GM12878 (cell line): ENCODE results near the gene EFHD2. TPM values are rescaled to one million over a fixed set of nuclear protein-coding genes. Genes with fewer than 3 reads are reported as not detected.

ENCODE experiments used
- BACH1 ChIP-seq: fragments of 450-650 bp; IDR thresholded peaks from 2 replicates; pipeline ENCODE4 v1.6.1; 2017; ENCODE audit warnings: mild to moderate bottlenecking, borderline replicate concordance
- CBFB ChIP-seq: IDR thresholded peaks from 2 replicates; pipeline ENCODE4 v1.6.1; 2016; ENCODE audit warnings: antibody characterized with exemption, low read depth
- CEBPB ChIP-seq, 2 experiments: fragments of 150-350 bp in 1 of 2; IDR thresholded peaks; 2 replicates each; pipeline ENCODE4 v1.6.1; 2012 to 2014; ENCODE audit warnings: low read depth in 2 of 2, low read length in 2 of 2, borderline replicate concordance in 1 of 2, inconsistent platforms in 1 of 2
- EGR1 ChIP-seq, 2 experiments: IDR thresholded peaks; 1 replicate in 1 of 2; 2 replicates in 1 of 2; pipeline ENCODE4 v1.6.1; 2011 to 2012; ENCODE audit warnings: low read depth in 2 of 2, low read length in 2 of 2, borderline replicate concordance in 1 of 2, mild to moderate bottlenecking in 1 of 2, moderate library complexity in 1 of 2
- EZH2 ChIP-seq: IDR thresholded peaks from 2 replicates; pipeline ENCODE4 v1.6.1; 2012; ENCODE audit warnings: low read depth, mild to moderate bottlenecking, control low read depth, inconsistent platforms, low read length, borderline replicate concordance; ENCODE audit not compliant: control insufficient read depth
- MXI1 ChIP-seq: fragments of 150-350 bp; IDR thresholded peaks from 2 replicates; pipeline ENCODE4 v1.6.1; 2011; ENCODE audit warnings: low read depth, mild to moderate bottlenecking, inconsistent platforms, low read length, improper control_type of control experiment
- NBN ChIP-seq: fragments of 450-650 bp; IDR thresholded peaks from 2 replicates; pipeline ENCODE4 v1.6.1; 2016
- NFIC ChIP-seq: IDR thresholded peaks from 2 replicates; pipeline ENCODE4 v1.6.1; 2012; ENCODE audit warnings: low read depth, mild to moderate bottlenecking, inconsistent platforms, low read length, moderate library complexity
- NFYA ChIP-seq: IDR thresholded peaks from 2 replicates; pipeline ENCODE4 v1.6.1; 2011; ENCODE audit warnings: low read depth, mild to moderate bottlenecking, low read length, improper control_type of control experiment, borderline replicate concordance
- RAD51 ChIP-seq: fragments of 450-650 bp; IDR thresholded peaks from 2 replicates; pipeline ENCODE4 v1.6.1; 2016; ENCODE audit warnings: moderate library complexity, mild to moderate bottlenecking, inconsistent platforms
- RELA ChIP-seq: fragments of 450-650 bp; IDR thresholded peaks from 2 replicates; pipeline ENCODE4 v1.8.0; 2014; ENCODE audit warnings: borderline replicate concordance; ENCODE audit not compliant: partially characterized antibody
- RUNX3 ChIP-seq: IDR thresholded peaks from 2 replicates; pipeline ENCODE4 v1.6.1; 2012; ENCODE audit warnings: low read length, inconsistent platforms
- SRF ChIP-seq, 2 experiments: IDR thresholded peaks; 2 replicates each; pipeline ENCODE4 v1.6.1; 2011; ENCODE audit warnings: low read depth in 2 of 2, low read length in 2 of 2, mild to moderate bottlenecking in 1 of 2, moderate library complexity in 1 of 2
- TARDBP ChIP-seq: IDR thresholded peaks from 2 replicates; pipeline ENCODE4 v1.6.1; 2016; ENCODE audit warnings: borderline replicate concordance
- TBL1XR1 ChIP-seq: IDR thresholded peaks from 2 replicates; pipeline ENCODE4 v1.6.1; 2012; ENCODE audit warnings: low read depth, low read length, improper control_type of control experiment
- TCF7 ChIP-seq: IDR thresholded peaks from 2 replicates; pipeline ENCODE4 v1.6.1; 2014; ENCODE audit warnings: antibody characterized with exemption, borderline replicate concordance
- ZSCAN29 ChIP-seq: fragments of 450-650 bp; IDR thresholded peaks from 2 replicates; pipeline ENCODE4 v1.6.1; 2017; ENCODE audit warnings: mild to moderate bottlenecking, moderate library complexity
- polyA plus RNA-seq, 11 experiments: library from polyadenylated mRNA; depleted of rRNA in 4 of 11; unstranded in 6 of 11; stranded (reverse) in 5 of 11; fragments of >200 nt; fragmentation: Nextera tagmentation in 4 of 11; fragmentation: Illumina TruSeq in 1 of 11; extraction: Ambion mirVana in 4 of 11; extraction: Trizol in 1 of 11; gene quantifications; 1 replicate in 1 of 11; 2 replicates in 10 of 11; pipeline versions ENCODE4 v1.2.1 to v1.2.3, GENCODE V29; 2011 to 2016; ENCODE audit warnings: inconsistent platforms in 2 of 11, missing spikeins in 2 of 11, low read depth in 1 of 11
- total RNA-seq, 4 experiments: library from RNA; depleted of rRNA in 3 of 4; stranded (reverse); fragments of >200 nt in 3 of 4; fragmentation: Illumina TruSeq in 1 of 4; extraction: Trizol in 1 of 4; gene quantifications; 2 replicates each; pipeline versions ENCODE4 v1.2.1 to v1.2.3, GENCODE V29; 2013 to 2021
- TF ChIP-seq, protein P1 (sequence below): fragments of 450-650 bp; IDR thresholded peaks from 2 replicates; pipeline ENCODE4 v1.6.1; 2017; ENCODE audit warnings: mild to moderate bottlenecking, low read depth, inconsistent platforms; ENCODE audit not compliant: poor library complexity, severe bottlenecking
- TF ChIP-seq, protein P2 (sequence below): fragments of 450-650 bp; IDR thresholded peaks from 2 replicates; pipeline ENCODE4 v1.6.1; 2014; ENCODE audit warnings: mild to moderate bottlenecking
- TF ChIP-seq, protein P3 (sequence below): IDR thresholded peaks from 2 replicates; pipeline ENCODE4 v1.6.1; 2011; ENCODE audit warnings: mild to moderate bottlenecking, low read depth, low read length, moderate library complexity; ENCODE audit not compliant: insufficient replicate concordance
- TF ChIP-seq, protein P4 (sequence below): IDR thresholded peaks from 2 replicates; pipeline ENCODE4 v1.6.1; 2012; ENCODE audit warnings: low read depth, low read length, improper control_type of control experiment
- TF ChIP-seq, protein P5 (sequence below): fragments of 450-650 bp; IDR thresholded peaks from 2 replicates; pipeline ENCODE4 v1.6.1; 2017; ENCODE audit warnings: low read depth, mild to moderate bottlenecking, moderate library complexity

EFHD2 gene
- total and polyA plus RNA-seq, 10 of the 15 experiments (the other 5 are each of a cell fraction or from before 2014, with no cell fraction given): 4.0 to 114 (median 66.1) TPM

DNA sequence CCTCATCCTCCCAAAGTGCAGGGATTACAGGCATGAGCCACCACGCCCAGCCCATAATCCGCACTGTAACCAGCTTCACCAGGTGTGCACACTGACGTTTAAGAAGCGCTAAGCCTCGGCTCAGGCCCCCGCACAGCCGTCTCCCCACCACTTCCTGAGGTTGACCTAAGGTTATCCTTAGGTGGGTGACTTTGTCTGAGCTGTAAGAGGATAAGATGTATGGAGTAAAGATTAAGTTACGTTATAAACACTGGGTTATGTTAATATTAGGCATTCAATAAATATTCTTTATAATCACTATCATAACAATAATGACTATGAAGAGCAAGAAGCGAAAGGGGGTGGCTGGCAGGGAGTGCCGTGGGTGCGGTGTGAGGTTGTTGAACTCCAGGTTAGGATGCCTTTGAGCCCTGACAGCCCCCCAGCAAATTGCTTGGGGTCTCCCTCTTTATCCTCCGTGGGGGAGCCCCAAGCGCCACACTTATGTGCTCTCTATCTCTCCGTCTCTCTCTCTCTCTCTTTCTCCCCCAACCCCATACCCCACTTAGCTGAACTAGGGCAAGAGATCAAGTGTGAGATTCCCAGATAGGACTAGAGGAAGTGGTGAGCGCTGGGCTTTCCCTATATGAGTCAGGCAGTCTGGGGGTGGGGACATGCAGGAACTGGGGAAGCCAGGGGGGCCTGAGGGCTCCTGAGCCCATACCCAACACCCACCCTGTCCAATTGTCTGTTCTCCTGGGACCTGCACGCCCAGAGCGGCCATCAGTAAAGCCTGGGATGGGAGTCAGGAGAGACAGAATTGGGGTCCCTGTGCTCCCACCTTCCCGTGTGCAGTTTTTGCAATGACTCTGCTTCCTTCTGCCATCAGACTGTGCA is 7.6 kb downstream of the EFHD2 start (continued):
- TF ChIP-seq, protein P1, sequence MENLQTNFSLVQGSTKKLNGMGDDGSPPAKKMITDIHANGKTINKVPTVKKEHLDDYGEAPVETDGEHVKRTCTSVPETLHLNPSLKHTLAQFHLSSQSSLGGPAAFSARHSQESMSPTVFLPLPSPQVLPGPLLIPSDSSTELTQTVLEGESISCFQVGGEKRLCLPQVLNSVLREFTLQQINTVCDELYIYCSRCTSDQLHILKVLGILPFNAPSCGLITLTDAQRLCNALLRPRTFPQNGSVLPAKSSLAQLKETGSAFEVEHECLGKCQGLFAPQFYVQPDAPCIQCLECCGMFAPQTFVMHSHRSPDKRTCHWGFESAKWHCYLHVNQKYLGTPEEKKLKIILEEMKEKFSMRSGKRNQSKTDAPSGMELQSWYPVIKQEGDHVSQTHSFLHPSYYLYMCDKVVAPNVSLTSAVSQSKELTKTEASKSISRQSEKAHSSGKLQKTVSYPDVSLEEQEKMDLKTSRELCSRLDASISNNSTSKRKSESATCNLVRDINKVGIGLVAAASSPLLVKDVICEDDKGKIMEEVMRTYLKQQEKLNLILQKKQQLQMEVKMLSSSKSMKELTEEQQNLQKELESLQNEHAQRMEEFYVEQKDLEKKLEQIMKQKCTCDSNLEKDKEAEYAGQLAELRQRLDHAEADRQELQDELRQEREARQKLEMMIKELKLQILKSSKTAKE: no peak
- TF ChIP-seq TCF7 (no peak), NBN (no peak), RAD51 (no peak), ZSCAN29 (no peak), SRF (IDR thresholded peaks at IDR 0.05; ENCODE audit: low read depth in 2 of 2, low read length in 2 of 2) (peak in 1 of 2 experiments; percentile 62; a peak in 1 of 4 replicates), NFIC (peak; percentile 77), RELA (no peak), EZH2 (no peak), NFYA (no peak), RUNX3 (peak; percentile 95), BACH1 (no peak), MXI1 (no peak), CEBPB (IDR thresholded peaks at IDR 0.05; ENCODE audit: borderline replicate concordance in 1 of 2, low read depth in 2 of 2, low read length in 2 of 2) (no peak), CBFB (peak; percentile 25; the same call in 1 of the 2 replicates), TARDBP (no peak), EGR1 (IDR thresholded peaks at IDR 0.05; ENCODE audit: borderline replicate concordance in 1 of 2, low read depth in 2 of 2, low read length in 2 of 2) (peak in 1 of 2 experiments; percentile 67; a peak in 1 of 3 replicates), TBL1XR1 (peak; percentile 31; the same call in 1 of the 2 replicates)
- TF ChIP-seq, protein P2, sequence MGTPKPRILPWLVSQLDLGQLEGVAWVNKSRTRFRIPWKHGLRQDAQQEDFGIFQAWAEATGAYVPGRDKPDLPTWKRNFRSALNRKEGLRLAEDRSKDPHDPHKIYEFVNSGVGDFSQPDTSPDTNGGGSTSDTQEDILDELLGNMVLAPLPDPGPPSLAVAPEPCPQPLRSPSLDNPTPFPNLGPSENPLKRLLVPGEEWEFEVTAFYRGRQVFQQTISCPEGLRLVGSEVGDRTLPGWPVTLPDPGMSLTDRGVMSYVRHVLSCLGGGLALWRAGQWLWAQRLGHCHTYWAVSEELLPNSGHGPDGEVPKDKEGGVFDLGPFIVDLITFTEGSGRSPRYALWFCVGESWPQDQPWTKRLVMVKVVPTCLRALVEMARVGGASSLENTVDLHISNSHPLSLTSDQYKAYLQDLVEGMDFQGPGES: no peak
- TF ChIP-seq, protein P3, sequence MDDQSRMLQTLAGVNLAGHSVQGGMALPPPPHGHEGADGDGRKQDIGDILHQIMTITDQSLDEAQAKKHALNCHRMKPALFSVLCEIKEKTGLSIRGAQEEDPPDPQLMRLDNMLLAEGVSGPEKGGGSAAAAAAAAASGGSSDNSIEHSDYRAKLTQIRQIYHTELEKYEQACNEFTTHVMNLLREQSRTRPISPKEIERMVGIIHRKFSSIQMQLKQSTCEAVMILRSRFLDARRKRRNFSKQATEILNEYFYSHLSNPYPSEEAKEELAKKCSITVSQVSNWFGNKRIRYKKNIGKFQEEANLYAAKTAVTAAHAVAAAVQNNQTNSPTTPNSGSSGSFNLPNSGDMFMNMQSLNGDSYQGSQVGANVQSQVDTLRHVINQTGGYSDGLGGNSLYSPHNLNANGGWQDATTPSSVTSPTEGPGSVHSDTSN: no peak
- TF ChIP-seq, protein P4, sequence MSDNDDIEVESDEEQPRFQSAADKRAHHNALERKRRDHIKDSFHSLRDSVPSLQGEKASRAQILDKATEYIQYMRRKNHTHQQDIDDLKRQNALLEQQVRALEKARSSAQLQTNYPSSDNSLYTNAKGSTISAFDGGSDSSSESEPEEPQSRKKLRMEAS: no peak
- TF ChIP-seq, protein P5, sequence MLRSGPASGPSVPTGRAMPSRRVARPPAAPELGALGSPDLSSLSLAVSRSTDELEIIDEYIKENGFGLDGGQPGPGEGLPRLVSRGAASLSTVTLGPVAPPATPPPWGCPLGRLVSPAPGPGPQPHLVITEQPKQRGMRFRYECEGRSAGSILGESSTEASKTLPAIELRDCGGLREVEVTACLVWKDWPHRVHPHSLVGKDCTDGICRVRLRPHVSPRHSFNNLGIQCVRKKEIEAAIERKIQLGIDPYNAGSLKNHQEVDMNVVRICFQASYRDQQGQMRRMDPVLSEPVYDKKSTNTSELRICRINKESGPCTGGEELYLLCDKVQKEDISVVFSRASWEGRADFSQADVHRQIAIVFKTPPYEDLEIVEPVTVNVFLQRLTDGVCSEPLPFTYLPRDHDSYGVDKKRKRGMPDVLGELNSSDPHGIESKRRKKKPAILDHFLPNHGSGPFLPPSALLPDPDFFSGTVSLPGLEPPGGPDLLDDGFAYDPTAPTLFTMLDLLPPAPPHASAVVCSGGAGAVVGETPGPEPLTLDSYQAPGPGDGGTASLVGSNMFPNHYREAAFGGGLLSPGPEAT: peak; percentile 53; the same call in 1 of the 2 replicates
